Peyer's patch (tissue), 4 donors: ENCODE measurements around the gene PRKCH. TPM values are rescaled to one million over a fixed set of nuclear protein-coding genes. Genes with fewer than 3 reads are reported as not detected.
A peak's percentile ranks its signal among the peaks of the same experiment; 100 is the strongest.

ENCODE experiments used
- DNase-seq, 3 donors: peaks; one replicate each; pipeline ENCODE4 v3.0.0-alpha.2; 2017 to 2019
- H3K27ac ChIP-seq, 4 donors: fragments of 200-600 bp; sonication (generic); one replicate each; pipeline ENCODE4 v1.5.1; 2016 to 2019
- H3K27me3 ChIP-seq, 2 donors: fragments of 200-600 bp; sonication (generic); one replicate each; pipeline ENCODE4 v1.5.1; 2019
- H3K36me3 ChIP-seq, 3 donors: fragments of 200-600 bp; sonication (generic); one replicate each; pipeline ENCODE4 v1.5.1; 2016 to 2019
- H3K4me1 ChIP-seq, 4 donors: fragments of 200-600 bp; sonication (generic); one replicate each; pipeline ENCODE4 v1.5.1; 2016 to 2019
- H3K4me3 ChIP-seq, 4 donors: fragments of 200-600 bp; sonication (generic); 1 replicate in 3 of 4; 2 replicates in 1 of 4; pipeline ENCODE4 v1.5.1; 2016 to 2019; ENCODE audit warnings: mild to moderate bottlenecking in 1 of 4
- H3K9me3 ChIP-seq, 4 donors: fragments of 200-600 bp; sonication (generic); one replicate each; pipeline ENCODE4 v1.5.1; 2016 to 2019; ENCODE audit warnings: mild to moderate bottlenecking in 1 of 4
- CTCF ChIP-seq, 6 experiments: fragments of 450-650 bp in 4 of 6; fragments of 200-600 bp in 2 of 6; sonication (generic) in 1 of 6; IDR thresholded peaks; one replicate each; pipeline ENCODE4 v1.5.1; 2017 to 2019; ENCODE audit warnings: antibody characterized with exemption in 6 of 6, mild to moderate bottlenecking in 3 of 6, moderate library complexity in 1 of 6
- POLR2A ChIP-seq, 2 donors: fragments of 450-650 bp; IDR thresholded peaks; one replicate each; pipeline ENCODE4 v1.5.1; 2017; ENCODE audit warnings: antibody characterized with exemption in 2 of 2, mild to moderate bottlenecking in 2 of 2, moderate library complexity in 2 of 2
- total RNA-seq, 4 donors: library from RNA; depleted of rRNA; stranded (reverse); fragments of >200 nt; gene quantifications; one replicate each; pipeline ENCODE4 v1.1.0, GENCODE V29; 2016

Gene PRKCH
- total RNA-seq, 4 donors from 2014 or later: 32.5 to 64.2 (median 53.0) TPM

GRCh38 chr14:61520576-61520975 lies 199.2 kb downstream of the PRKCH start:
- Histone ChIP-seq H3K27ac (no peak overlapping the region), H3K27me3 (no peaks in the 10 kb centered on the region), H3K9me3 (no peaks in the 10 kb centered on the region), H3K4me1 (peaks cover 0 to 40% (median 11%) of the 10 kb centered on the region in 4 donors), H3K36me3 (no peaks in the 10 kb centered on the region), H3K4me3 (no peak overlapping the region)
- no peak for DNase-seq
- TF ChIP-seq POLR2A (IDR thresholded peaks at IDR 0.05) (no peak), CTCF (IDR thresholded peaks at IDR 0.05) (no peak)

GRCh38 chr14:61521773-61522172 lies 200.4 kb downstream of the PRKCH start:
- Histone ChIP-seq H3K27me3 (no peaks in the 10 kb centered on the region), H3K4me3 (no peak overlapping the region), H3K27ac (no peak overlapping the region), H3K9me3 (no peaks in the 10 kb centered on the region), H3K4me1 (peaks cover 0 to 52% (median 15%) of the 10 kb centered on the region in 4 donors), H3K36me3 (no peaks in the 10 kb centered on the region)
- TF ChIP-seq POLR2A (IDR thresholded peaks at IDR 0.05): no peak
- no peak for TF ChIP-seq CTCF (IDR thresholded peaks at IDR 0.05)
- no peak for DNase-seq

GRCh38 chr14:61523751-61524150 lies 202.4 kb downstream of the PRKCH start:
- Histone ChIP-seq H3K27me3 (no peaks in the 10 kb centered on the region), H3K4me3 (no peak overlapping the region), H3K4me1 (peaks cover 0 to 47% (median 12%) of the 10 kb centered on the region in 4 donors), H3K9me3 (no peaks in the 10 kb centered on the region), H3K36me3 (no peaks in the 10 kb centered on the region), H3K27ac (no peak overlapping the region)
- TF ChIP-seq CTCF (IDR thresholded peaks at IDR 0.05): no peak
- TF ChIP-seq POLR2A (IDR thresholded peaks at IDR 0.05): no peak
- DNase-seq: no peak

GRCh38 chr14:61524211-61524806 lies 202.9 kb downstream of the PRKCH start:
- Histone ChIP-seq H3K36me3 (no peaks in the 10 kb centered on the region), H3K4me3 (no peak overlapping the region), H3K4me1 (peaks cover 0 to 47% (median 12%) of the 10 kb centered on the region in 4 donors), H3K27me3 (no peaks in the 10 kb centered on the region), H3K9me3 (no peaks in the 10 kb centered on the region), H3K27ac (peak overlapping the region in 3 of 4 donors; percentile 19 to 65 (median 61))
- DNase-seq: peak in 1 of 3 donors; percentile 71
- TF ChIP-seq CTCF (IDR thresholded peaks at IDR 0.05): no peak
- no peak for TF ChIP-seq POLR2A (IDR thresholded peaks at IDR 0.05)

- H3K27ac ChIP-seq: peak overlapping the region; percentile 7 to 73 (median 40)
- no peaks in the 10 kb centered on the region for H3K9me3 ChIP-seq
- H3K27me3 ChIP-seq: no peaks in the 10 kb centered on the region
- no peak overlapping the region for H3K4me3 ChIP-seq
- no peaks in the 10 kb centered on the region for H3K36me3 ChIP-seq
- H3K4me1 ChIP-seq: peaks cover 0 to 47% (median 12%) of the 10 kb centered on the region in 4 donors
- TF ChIP-seq POLR2A (IDR thresholded peaks at IDR 0.05) (no peak), CTCF (IDR thresholded peaks at IDR 0.05) (no peak)
- no peak for DNase-seq
Measured at GRCh38 chr14:61524936-61525292, 203.5 kb downstream of the PRKCH start.
